ENCODE results near the gene MYH1.
"Not testable (repeated sequence)": the region's sequence is repeated elsewhere in the genome, so short reads cannot be mapped to it uniquely, and the experiment has no call there.

Gene MYH1

DNA sequence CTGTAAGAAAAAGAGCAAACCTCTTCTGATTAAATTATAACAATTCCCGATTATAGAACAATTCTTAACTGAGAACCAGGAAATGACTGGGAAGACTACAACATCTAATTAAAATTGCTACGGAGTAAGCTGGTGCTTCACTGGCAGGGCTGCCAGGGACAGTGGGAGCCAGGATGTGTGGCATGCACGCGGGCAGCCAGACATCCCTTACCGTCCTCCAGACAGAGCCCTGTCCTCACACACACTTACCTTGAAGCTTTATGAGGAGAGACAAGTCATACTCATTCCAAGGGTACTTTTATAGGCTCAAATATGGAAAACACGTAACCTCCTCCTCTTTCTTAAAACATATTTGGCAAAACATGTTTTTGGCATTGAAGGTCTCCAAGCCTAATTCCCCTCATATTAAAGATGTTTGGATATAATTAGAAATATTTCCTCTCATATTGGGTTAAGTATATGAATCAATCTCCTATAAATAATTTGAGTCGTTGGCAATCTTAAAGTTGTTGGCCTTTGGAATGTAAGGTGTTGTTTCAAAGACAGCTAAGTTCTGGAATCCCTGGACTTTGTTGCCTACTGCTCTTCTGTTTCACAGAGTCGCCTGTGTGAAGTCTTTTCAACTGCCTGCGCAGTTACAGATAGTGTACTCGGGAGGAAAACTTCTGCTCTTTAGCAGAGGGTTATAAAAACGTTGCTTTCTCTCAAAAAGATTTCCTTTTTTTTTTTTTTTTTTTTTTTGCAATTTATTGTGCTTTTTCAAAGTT, at the start of gene MYH1:
Gene MYH1 (minus strand): TSS at position 272 of the 767 bp plus-strand sequence. CDS start 1,900 bp downstream, outside the sequence.
- DNase-seq (ENCODE audit: low read depth in 3 of 3): no peak

DNA sequence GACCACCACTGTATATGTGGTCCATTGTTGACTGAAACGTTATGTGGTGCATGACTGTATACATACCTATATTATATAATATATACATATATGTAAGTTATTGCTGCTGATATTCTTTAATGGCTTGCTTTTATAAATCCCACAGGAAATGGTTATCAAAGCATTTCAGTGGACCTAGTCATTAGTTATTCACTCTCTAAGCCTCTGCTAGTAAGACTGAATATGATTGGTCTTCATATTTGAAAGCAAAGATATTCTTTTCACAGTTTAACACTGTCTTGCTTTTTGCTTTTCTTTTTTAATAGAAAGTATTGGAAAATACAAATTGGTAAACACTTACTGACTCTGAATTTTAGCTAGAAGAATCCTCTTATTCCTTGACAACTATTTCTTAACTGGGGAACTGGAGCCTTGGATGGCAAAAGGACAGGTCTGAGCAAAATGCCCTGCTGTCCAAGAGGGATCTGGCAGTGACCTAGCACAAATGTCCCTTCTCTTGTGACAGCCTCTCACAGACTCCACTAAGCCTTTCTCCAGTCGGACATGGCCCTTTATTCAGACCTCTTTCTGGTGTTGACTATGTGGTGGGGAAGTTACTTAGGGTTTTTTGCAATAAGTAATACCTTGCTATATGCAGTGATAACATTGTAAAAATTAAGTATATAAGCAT, 45.8 kb upstream of the MYH1 start:
- no peak for DNase-seq (ENCODE audit: low read depth in 3 of 3)

- DNase-seq (ENCODE audit: low read depth in 3 of 3): no peak
Measured at GRCh38 chr17:10558049-10558448, 39.7 kb upstream of the MYH1 start.

- no peak for DNase-seq (ENCODE audit: low read depth in 3 of 3)
Measured at GRCh38 chr17:10557422-10557821, 39.1 kb upstream of the MYH1 start.

DNA sequence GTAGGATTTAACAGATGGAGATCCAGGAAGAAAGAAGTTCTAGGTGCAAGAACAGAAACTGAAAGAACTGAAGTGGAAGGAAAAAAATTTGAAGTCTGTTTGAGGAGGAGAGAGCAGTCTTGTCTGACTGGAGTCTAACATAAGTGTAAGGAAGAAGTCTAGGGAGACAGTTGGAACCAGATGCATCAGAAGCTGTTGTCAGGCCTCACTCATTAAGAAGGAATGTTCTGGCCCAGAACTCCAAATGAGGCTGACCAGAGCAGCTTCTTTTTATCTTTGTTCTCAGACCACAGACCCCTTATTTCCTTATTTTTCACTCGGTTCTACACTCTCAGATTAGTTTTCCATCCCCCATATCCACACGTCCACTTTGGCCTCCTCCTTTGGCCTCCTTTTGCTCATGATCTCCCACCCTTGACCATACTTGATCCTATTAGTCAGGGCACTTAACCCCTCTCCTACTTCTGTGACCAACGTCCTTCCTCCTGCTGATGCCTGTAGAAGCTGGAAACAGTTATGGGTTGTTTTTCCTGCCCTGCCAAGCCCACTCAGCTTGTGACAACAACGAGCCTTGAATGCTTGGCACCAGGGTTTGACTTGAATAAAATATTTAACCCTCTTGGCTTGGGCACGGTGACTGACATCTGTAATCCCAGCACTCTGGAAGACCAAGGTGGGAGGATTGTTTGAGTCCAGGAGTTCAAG, 38.1 kb upstream of the MYH1 start:
- DNase-seq (ENCODE audit: low read depth in 3 of 3): no peak

DNA sequence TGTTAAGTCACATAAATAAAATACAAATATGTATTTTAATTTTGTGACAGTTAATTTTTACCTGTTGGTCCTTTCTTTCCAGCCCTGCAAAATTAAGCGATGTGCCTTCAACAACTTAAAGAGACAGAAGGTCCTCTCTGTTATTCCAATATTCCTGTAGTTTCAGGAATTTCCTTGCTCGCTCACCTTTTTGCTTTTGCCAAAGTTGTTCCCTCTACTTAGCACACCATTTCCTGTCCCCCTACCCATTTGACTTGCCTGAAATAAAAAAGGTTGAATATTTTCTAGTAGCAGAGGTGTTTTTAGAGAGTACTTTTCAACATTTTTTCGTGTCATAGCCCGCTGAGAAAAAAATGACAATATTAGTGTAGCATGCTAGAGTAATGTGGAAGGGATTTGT, 31.7 kb upstream of the MYH1 start:
- no peak for DNase-seq (ENCODE audit: low read depth in 3 of 3)

DNA sequence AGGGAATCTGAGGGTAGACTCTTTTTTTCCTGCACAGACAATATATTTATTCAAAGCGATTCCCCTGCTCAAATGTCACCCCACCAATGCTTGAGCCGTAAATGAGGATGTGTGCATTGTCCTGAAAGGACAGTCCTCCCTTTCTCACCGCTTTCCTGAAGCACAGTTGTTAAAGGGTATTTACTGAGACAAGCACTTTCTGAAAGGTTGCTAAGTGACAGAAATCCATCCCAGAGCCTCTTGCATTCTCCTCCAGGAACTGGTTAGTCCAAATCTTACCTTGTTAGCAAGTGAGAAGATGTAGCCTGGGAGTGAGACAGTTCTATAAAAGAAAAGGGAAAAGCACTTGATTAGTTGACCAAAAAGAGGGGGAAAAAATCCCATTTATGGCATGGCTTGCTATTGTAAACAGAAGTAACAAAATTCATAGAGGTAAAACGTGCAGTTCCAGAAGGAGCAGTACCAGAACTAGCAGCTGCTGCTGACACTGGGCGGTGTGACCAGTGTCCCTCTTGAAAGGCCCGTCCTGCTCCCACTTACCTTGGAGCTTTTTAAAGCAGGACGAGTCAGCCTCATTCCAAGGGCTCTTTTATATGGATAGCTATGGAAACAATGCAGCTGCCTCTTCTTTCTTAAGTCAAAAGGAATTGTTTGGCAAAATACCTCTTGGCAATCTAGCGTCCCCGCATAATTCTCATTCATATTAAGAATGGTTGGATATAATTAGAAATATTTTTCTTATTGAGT, 30.9 kb upstream of the MYH1 start, which contains the start of gene MYH2:
Gene MYH2 (minus strand): TSS at position 563 of the 747 bp plus-strand sequence. CDS start 1,738 bp downstream, outside the sequence.
- no peak for DNase-seq (ENCODE audit: low read depth in 3 of 3)

DNA sequence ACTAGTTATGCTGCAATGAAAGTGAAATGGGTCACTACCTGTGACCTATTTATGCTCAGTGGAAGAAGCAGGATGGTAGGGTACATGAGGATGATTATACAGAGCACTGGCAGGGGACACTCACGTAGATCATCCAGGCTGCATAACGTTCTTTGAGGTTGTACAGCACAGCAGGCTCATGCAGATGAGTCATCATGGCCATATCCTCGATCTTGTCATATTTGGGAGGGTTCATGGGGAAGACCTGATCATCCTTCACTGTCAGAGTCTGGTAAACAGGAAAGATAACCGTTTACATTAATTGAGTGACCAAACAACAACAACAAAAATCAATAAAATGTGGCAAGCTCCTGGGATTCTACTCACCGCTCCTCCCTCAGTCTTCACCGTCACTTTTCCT, 29.0 kb upstream of the MYH1 start:
- no peak for DNase-seq (ENCODE audit: low read depth in 3 of 3)

GRCh38 chr17:10543486-10543885, 25.1 kb upstream of the MYH1 start:
- DNase-seq (ENCODE audit: low read depth in 3 of 3): not testable (repeated sequence)

DNA sequence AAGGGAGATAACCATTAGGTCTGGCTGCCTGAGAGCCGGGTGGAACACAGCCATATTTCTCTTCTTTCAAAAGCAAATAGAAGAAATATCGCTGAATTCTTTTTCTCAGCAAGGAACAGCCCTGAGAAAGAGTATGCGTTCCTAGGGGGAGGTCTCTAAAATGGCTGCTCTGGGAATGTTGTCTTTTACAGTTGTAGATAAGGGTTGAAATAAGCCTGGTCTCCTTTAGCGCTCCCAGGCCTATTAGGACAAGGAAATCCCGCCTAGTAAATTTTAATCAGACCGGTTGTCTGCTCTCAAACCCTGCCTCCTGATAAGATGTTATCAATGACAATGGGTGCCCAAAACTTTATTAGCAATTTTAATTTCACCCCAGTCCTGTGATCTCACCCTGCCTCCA, 22.8 kb upstream of the MYH1 start:
- not testable (repeated sequence) for DNase-seq (ENCODE audit: low read depth in 3 of 3)

GRCh38 chr17:10532026-10532425, 13.7 kb upstream of the MYH1 start:
- no peak for DNase-seq (ENCODE audit: low read depth in 3 of 3)

DNA sequence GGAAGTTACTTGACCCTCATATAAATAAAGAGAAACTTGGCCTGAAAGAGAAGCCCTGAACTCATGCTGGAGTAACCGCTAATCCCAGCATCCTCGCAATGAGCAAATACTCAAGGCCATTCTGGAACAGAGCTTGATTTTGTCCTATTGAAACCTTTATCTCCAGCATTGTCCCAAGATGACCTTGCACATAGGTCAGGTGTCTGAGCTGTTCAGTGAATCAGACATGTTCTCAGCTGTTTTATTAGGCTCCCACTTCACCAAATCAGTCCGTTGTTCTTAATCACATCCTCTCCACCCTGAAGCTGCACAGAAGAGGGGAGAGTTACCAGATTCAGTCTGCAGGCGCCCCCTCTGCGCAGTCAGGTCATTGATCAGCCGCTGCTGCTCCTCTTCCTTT, 9.1 kb upstream of the MYH1 start:
- no peak for DNase-seq (ENCODE audit: low read depth in 3 of 3)

- DNase-seq (ENCODE audit: low read depth in 3 of 3): no peak
Measured at GRCh38 chr17:10526517-10526916, 8.2 kb upstream of the MYH1 start.

GRCh38 chr17:10523064-10523463, 4.7 kb upstream of the MYH1 start:
- DNase-seq (ENCODE audit: low read depth in 3 of 3): no peak

DNA sequence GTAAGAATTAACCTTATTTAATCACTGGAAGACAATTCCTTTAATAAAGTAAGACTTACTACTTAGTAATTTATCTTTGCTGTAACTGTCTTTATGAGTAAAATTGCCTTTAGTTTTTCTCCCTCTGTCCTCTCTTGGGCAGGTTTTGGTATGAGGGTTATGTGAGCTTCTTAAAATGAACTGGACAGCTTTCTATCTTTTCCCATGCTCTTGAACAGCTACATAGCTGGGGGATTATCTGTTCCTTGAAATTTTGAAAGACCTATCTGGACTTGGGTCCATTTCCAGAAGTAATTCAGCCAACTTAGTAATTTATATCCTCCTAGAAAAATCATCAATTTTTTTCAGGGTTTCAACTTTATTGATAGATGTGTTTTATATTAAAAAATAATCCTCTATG, 3.6 kb upstream of the MYH1 start:
- DNase-seq (ENCODE audit: low read depth in 3 of 3): no peak

DNA sequence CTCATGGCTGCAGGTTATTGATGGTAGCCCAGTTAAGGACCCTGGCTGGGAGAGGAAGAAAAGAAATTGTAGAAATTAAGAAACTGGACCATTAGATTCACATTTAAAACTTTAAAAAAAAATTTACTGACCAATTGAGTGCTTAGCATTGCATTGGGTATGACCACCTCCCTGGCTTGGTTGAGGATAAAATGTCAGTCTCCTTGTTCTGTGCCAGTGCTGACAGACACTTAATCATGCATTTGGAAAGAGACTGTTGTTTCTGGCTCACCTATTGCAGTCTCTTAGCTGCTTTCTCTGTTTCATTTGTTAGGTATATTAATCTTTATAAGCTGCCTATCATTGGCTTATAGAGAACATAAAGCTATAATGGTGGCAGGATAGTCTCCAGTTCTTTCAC, 1.7 kb downstream of the MYH1 start:
- DNase-seq (ENCODE audit: low read depth in 3 of 3): no peak

GRCh38 chr17:10516065-10516464, 2.3 kb downstream of the MYH1 start:
- no peak for DNase-seq (ENCODE audit: low read depth in 3 of 3)

DNA sequence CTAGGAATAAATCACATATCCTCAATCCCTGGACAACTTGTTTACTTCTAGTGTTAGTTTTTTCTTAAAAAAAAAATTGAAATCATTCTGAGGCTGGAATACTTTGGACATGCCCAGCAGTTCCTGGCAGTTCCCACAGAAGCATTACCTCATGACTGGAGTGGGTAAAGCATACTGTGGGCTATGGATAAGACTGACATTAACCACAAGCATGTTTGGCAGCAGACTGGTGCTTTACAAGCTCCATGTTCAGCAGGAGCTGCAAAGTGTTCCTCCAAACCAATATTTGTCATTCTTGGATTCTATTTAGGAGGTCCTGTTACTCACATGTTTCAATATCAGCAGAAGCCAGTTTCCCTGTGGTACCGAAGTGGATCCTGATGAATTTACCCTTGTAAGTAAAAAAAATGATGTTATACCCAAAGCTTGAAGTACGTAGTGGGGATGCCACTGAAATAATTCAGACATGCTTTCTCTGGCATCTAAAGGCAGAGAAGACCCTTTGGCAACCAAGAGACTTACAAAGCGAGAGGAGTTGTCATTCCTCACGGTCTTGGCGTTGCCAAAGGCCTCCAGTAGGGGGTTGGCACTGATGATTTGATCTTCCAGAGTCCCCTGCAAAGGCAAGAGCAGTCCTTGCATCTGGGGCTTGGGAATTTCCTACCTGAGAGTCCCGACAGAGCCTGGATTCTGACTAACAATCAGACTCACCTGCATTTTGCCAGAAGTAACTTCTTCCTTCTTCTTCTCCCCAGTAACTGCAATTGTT, 4.9 kb downstream of the MYH1 start:
- DNase-seq (ENCODE audit: low read depth in 3 of 3): no peak

DNA sequence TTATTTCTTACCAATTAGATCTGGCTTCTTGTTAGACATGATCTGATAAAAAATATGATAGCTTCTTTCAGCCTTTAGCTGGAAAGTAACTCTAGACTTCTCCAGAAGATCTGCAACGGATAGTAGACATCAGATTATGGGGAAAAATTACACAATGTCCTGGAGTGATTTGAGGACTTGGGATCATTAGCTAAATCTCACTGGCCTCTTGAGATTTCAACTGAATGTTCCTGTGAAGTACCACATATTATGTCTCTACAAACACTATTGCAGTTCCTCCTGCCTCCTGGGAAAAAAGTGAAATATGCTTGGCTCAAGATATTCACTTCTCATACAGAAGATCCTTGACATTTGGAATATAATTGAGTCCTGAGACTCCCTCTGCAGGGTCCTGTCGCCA, 5.5 kb downstream of the MYH1 start:
- no peak for DNase-seq (ENCODE audit: low read depth in 3 of 3)

DNA sequence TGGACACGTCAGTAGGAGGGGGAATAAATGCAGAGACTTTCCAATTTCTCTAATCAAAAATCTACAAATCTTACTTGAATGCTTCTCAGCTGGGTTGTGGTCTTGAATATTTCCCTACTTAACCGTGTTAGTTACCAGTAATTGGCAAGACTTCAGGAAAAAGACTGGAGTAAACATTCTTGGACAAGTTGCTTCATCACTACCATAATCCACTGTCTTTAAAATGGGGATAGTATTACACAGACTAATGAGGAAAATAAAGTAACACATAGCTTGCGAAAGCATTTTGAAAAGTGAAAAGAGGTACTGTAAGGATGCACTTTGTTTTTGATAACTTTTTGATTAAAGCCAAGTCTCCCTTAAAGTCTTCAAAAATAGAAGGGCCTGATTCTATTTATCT, 18.4 kb downstream of the MYH1 start:
- DNase-seq (ENCODE audit: low read depth in 3 of 3): no peak

- no peak for DNase-seq (ENCODE audit: low read depth in 3 of 3)
Measured at GRCh38 chr17:10492004-10492403, 26.3 kb downstream of the MYH1 start.

All from stimulated activated CD4-positive, alpha-beta T cell treated with anti-CD3 and anti-CD28 coated beads, TNF-alpha, amount 100 ng/mL, for 4 hours (primary cell).